ENCODE results near the gene C19orf25.

DNA sequence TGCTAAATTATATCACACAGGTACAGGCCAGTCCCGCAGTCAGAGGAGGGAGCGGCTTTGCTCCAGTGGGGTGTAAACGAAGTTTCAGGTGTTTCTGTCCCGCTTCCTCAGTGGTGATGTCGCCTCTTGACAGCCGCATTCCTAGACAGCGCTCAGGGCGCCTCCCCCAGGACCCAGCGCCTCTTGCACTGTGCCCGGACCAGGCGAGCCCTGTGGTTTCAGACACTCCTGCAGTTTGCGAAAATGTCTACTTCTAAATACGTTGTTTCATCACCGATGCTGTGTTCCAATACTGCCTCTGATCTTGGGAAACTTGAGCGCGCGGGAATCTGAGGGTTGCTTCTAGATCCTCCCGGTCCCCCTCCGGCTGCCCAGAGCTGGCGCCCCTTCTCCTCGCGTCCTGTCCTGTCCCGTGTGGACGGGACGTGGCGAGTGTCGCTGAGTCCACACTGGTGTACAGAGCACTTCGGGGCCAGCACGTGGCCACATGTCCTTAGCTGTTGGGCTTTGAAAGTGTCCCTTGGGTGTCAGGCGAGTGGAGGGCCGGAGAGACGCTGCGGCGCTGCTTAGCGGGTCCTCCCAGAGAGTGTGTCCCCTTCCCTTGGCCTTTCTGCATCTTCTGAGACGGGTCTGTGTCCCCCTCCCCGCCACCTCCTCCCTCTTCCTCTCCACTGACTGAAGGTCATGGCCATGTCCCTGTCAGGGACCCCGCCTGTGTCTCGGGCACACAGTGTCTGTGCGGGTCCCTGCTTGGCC lies 55.4 kb downstream of the C19orf25 start:
- TF ChIP-seq, protein P1, sequence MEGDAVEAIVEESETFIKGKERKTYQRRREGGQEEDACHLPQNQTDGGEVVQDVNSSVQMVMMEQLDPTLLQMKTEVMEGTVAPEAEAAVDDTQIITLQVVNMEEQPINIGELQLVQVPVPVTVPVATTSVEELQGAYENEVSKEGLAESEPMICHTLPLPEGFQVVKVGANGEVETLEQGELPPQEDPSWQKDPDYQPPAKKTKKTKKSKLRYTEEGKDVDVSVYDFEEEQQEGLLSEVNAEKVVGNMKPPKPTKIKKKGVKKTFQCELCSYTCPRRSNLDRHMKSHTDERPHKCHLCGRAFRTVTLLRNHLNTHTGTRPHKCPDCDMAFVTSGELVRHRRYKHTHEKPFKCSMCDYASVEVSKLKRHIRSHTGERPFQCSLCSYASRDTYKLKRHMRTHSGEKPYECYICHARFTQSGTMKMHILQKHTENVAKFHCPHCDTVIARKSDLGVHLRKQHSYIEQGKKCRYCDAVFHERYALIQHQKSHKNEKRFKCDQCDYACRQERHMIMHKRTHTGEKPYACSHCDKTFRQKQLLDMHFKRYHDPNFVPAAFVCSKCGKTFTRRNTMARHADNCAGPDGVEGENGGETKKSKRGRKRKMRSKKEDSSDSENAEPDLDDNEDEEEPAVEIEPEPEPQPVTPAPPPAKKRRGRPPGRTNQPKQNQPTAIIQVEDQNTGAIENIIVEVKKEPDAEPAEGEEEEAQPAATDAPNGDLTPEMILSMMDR (IDR thresholded peaks at IDR 0.05; ENCODE audit: low read depth, low read length), result no peak
- no peak for TF ChIP-seq POLR2A (IDR thresholded peaks at IDR 0.05; ENCODE audit: extremely low read depth, insufficient read length)
- TF ChIP-seq, protein P2, sequence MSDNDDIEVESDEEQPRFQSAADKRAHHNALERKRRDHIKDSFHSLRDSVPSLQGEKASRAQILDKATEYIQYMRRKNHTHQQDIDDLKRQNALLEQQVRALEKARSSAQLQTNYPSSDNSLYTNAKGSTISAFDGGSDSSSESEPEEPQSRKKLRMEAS (IDR thresholded peaks at IDR 0.05; ENCODE audit: low read depth, low read length), result no peak

All from NB4 (cell line).